Daoy (cell line): ENCODE data around the gene ERMARD. TPM values are rescaled to one million over a fixed set of nuclear protein-coding genes. Genes with fewer than 3 reads are reported as not detected.

Experiments used
- DNase-seq: peaks from one replicate; pipeline ENCODE4 v3.0.0-alpha.2; 2015; ENCODE audit warnings: low read depth
- total RNA-seq: library from RNA; depleted of rRNA; stranded (reverse); fragments of >200 nt; shearing (Covaris generic); gene quantifications from 2 replicates; pipeline ENCODE4 v1.2.3, GENCODE V29; 2014

ERMARD gene
- total RNA-seq, 1 experiment from 2014 or later = 31.1 TPM

- DNase-seq = no peak
Observed at GRCh38 chr6:169801396-169802160, 50.2 kb downstream of the ERMARD start.

- DNase-seq = peak; percentile 6
Observed at GRCh38 chr6:169802790-169803189, 51.4 kb downstream of the ERMARD start.

GRCh38 chr6:169803271-169803811 is 51.9 kb downstream of the ERMARD start:
- DNase-seq = peak; percentile 1

DNA sequence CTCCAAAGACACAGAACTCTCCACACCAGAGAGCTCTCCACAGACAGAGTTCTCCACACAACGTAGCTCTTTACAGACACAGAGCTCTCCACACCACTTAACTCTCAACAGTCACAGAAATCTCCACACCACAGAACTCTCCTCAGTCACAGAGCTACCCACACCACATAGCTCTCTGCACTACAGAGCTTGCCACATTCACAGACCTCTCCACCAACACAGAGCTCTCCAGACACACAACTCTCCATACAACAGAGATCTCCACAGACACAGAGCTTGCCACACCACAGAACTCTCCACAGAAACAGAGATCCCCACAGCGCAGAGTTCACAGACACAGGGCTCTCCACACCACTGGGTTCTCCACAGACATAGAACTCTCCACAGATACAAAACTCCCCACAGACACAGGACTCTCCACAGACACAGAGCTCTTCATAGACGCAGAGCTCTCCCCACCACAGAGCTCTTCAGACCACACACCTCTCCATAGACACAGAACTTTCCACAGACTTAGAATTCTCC is 52.5 kb downstream of the ERMARD start:
- peak; percentile 1 for DNase-seq

- DNase-seq = no peak
Observed at GRCh38 chr6:169804427-169804826, 53.0 kb downstream of the ERMARD start.

- DNase-seq = peak; percentile 0
Observed at GRCh38 chr6:169805242-169805838, 53.9 kb downstream of the ERMARD start.

GRCh38 chr6:169806701-169807100 is 55.3 kb downstream of the ERMARD start:
- peak; percentile 0 for DNase-seq

DNA sequence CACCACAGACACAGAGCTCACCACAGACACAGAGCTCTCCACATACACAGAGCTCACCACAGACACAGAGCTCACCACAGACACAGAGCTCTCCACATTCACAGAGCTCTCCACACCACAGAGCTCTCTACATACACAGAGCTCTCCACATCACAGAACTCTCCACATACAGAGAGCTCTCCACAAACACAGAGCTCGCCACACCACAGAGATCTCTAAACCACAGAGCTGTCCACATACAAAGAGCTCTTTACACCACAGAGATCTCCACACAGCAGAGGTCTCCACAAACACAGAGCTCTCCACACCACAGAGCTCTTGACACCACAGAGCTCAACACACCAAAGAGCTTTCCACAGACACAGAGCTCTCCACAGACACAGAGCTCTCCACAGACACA is 55.8 kb downstream of the ERMARD start:
- no peak for DNase-seq

DNA sequence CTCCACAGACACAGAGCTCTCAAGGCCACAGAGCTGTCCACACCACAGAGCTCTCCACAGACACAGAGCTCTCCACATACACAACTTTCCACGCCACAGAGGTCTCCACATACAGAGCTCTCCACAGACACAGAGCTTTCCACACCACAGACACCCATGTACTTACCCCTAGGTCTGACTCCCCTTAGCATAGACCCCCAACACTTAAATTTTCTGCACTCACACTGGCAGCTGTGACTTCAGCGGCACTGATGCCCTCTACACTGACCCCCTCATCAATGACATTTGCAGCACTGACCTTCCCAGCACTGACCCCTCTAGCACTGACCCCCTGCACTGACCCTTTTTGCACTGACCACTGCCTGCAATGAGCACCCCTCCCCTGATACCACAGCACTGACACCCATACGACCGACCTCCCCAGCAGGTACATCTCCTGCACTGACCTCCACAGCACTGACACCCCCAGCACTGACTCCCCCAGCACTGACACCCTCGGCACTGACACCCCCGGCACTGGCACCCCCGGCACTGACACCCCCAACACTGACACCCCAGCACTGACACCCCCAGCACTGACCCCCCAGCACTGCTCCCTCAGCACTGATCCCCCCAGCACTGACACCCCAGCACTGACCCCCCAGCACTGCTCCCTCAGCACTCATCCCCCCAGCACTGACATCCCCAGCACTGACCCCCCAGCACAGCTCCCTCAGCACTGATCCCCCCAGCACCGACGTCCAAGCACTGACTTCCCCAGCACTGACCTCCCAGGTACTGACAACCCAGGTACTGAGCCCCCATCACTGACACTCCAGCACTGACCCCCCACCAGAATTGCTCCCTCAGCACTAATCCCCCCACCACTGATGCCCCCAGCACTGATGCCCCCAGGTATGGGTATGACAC is 56.5 kb downstream of the ERMARD start:
- DNase-seq = peak; percentile 1

- peak; percentile 0 for DNase-seq
Observed at GRCh38 chr6:169808608-169808967, 57.2 kb downstream of the ERMARD start.

GRCh38 chr6:169809386-169809785 is 58.0 kb downstream of the ERMARD start:
- DNase-seq = peak; percentile 0

DNA sequence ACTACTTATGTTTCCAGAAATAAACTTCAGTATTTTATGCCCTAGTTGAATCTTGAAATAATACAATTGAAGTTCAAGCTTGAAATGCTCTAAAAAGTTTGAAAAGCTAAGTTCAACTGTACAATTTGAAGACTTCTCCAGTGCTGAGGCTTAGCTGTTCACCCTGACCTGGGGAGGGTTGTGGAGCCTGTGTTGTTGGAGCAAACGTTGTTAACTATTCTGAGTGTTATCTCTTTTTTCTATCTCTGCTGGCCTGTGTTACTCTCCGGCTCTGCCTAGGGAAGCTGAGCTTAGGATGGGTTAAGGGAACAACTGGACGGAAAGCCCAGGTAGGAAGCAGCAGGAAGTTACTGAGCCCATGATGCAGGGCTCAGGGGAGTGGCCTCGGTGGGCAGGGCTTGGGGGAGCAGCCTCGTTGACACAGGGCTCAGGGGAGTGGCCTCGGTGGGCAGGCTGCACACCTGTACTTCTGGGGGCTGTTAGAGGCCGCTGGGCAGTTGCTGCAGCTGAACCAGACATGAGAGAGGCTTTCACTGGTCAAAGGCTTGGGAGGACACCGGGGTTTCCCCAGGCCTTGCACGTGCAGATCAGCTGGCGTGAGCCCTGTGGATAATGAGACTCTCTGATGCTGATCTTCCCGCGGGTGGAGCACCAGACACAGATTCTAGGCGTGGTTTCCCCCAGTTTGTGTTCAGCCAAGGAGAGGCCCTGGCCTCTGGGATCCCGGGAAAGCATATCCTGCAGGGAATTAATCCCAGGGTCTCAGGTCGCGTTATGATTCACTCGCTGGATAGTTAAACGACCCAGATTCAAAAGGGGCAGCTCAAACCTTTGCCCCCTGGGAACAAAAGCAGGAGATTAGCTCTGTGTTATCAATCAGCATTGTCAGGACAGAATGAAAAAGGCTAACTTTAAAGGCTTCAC is 58.9 kb downstream of the ERMARD start:
- peak; percentile 23 for DNase-seq

GRCh38 chr6:169811072-169811471 is 59.6 kb downstream of the ERMARD start:
- no peak for DNase-seq

- no peak for DNase-seq
Observed at GRCh38 chr6:169811521-169812256, 60.3 kb downstream of the ERMARD start.

- DNase-seq = no peak
Observed at GRCh38 chr6:169812257-169812644, 60.8 kb downstream of the ERMARD start.

DNA sequence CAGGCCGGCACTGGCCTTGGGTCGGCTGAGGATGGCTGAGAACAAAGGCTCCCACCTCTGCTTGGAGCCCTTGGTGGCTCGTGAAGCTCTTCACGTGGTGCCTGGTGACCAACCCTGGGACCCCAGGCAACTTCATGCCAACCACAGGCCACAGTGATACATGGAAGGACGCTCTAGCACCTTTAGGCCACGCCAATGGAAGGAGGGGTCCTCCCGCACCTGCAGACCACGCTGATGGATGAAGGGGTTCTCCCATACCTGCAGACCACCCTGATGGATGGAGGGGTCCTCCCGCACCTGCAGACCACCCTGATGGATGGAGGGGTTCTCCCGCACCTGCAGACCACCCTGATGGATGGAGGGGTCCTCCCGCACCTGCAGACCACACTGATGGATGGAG is 62.5 kb downstream of the ERMARD start:
- DNase-seq = no peak

DNA sequence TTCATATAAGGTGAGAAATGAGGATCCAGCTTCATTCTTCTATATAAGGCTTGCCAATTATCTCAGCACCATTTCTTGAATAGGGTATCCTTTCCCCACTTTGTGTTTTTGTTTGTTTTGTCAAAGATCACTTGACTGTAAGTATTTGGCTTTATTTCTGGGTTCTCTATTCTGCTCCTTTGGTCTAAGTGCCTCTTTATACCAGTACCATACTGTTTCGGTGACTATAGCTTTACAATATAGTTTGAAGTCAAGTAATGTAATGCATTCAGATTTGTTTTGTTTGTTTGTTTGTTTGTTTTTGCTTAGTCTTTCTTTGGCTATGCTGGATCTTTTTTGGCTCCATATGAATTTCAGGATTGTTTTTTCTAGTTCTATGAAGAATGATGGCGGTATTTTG is 64.6 kb downstream of the ERMARD start:
- no peak for DNase-seq

DNA sequence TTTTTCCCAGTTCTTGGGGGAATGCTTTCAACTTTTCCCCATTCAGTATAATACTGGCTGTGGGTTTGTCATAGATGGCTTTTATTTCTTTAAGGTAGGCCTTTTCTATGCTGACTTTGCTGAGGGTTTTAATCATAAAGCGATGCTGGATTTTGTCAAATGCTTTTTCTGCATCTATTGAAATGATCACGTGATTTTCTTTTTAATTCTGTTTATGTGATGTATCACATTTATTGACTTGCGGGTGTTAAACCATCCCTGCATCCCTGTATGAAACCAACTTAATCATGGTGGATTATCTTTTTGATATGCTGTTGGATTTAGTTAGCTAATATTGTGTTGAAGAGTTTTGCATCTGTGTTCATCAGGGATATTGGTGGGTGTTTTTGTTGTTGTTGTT is 65.6 kb downstream of the ERMARD start:
- DNase-seq = no peak

DNA sequence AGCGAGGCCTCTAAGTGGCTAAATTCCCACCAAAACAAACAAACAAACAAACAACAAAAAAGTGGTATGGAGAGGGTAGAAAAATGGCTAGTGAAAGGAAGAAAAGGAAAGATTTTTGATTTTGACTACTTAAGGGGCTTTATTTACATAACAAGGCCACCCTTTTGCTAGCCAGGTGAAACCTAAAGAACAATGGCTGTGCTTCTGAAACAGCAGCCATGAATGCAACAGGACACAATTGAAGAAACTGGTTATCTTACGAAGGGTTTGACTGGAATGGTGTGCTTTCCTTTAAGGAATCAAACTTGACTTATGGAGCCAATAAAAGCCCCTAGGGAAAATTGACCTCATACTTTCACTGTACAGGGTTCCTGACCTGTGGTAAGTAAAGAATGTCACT is 68.9 kb downstream of the ERMARD start:
- no peak for DNase-seq

DNA sequence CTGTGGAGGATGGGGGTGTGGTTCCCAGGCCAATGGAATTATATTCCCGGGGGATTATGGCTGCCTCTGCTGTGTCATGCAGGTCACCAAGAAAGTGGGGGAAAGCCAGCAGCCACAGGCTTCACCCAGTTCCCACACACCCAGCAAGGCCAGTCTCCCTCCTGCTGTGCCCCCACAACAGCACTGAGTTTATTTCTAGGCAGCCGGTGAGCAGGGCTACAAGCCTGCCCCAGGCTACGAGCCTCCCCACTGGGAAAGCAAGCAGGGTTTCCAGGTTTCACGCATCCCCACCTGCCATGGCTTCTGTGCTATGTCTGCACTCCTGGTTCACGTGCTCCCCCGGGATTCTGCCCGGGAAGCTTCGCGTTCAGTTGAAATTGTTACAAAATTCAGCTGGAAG is 72.6 kb downstream of the ERMARD start:
- DNase-seq = no peak
